ENCODE measurements around the gene DOHH. TPM values are rescaled to one million over a fixed set of nuclear protein-coding genes. Genes with fewer than 3 reads are reported as not detected.

DOHH gene
- total RNA-seq, 2 experiments from 2014 or later = 13.3 to 17.0 TPM

DNA sequence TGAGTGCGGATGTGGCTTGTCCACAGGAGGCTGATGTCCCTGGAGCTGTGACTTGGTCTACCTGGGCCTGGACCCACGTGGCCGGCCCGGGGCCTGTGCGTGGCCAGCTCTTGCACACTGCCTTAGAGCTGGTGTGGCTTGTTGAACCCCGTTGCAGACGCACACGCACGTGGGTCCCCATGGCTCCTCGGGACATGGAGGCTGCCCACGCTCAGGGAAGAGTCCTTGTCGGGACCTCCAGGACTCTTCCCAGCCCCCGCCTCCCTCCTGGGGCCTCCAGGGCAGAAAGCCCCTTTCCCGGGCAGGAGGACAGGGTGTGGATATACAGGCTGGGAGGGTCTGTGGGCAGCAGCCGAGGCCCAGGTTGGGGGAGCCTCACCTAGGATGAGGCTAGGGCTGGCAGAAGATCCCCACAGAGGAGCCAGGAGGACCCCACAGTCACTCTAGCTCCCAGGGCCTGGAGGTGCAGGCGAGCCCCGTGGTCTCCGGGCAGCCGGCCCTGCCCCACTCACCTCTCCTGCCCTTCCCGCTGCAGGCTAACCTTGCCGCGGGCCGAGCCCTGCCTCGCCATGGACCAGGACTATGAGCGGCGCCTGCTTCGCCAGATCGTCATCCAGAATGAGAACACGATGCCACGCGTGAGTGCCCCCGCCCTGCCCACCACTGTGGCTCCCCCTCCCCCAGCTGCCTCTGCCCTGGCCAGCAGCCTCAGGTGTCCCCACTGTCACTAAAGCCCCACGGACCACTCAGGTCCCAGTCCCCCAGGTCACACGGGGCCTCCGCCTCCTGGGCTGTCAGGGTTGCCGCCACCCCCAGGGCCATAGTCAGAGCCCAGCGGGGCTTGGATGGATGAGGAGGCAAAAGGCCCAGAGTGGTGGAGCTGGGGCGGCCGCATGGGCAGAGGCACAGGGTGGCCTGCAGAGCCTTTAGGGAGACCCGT is 22.2 kb upstream of the DOHH start:
- no peaks in the 10 kb centered on the region for H3K9me3 Mint-ChIP-seq (ENCODE audit: low read depth)
- peaks cover 6% of the 10 kb centered on the region for H3K4me1 Mint-ChIP-seq
- DNase-seq (no peak), ATAC-seq (no peak)
- no peaks in the 10 kb centered on the region for H3K27me3 Mint-ChIP-seq
- CTCF ChIA-PET = no interaction called here
- no peak overlapping the region for H3K4me3 Mint-ChIP-seq
- no peak overlapping the region for H3K27ac Mint-ChIP-seq
- peaks cover 15% of the 10 kb centered on the region for H3K36me3 Mint-ChIP-seq

DNA sequence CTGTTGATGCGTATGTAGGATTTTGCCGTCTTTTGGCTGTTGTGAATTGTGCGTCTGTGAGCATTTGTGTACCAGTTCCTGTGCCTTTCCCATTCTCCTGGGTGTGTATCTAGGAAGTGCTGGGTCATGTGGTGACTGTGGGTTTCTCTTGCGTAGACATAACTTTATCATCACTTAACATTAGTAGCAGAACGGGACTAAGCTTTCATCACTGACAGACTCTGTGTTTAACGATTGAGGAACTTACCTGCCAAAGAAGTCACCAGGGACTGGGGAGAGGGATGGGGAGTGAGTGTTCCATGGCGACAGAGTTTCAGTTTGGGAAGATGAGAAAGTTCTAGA is 20.6 kb upstream of the DOHH start:
- H3K36me3 Mint-ChIP-seq = peaks cover 10% of the 10 kb centered on the region
- no peaks in the 10 kb centered on the region for H3K27me3 Mint-ChIP-seq
- DNase-seq (no peak), ATAC-seq (no peak)
- no peak overlapping the region for H3K27ac Mint-ChIP-seq
- no peaks in the 10 kb centered on the region for H3K9me3 Mint-ChIP-seq (ENCODE audit: low read depth)
- CTCF ChIA-PET = no interaction called here
- peaks cover 12% of the 10 kb centered on the region for H3K4me1 Mint-ChIP-seq
- H3K4me3 Mint-ChIP-seq = no peak overlapping the region

GRCh38 chr19:3520166-3521103 is 20.0 kb upstream of the DOHH start:
- no peak overlapping the region for H3K27ac Mint-ChIP-seq
- no peaks in the 10 kb centered on the region for H3K9me3 Mint-ChIP-seq (ENCODE audit: low read depth)
- no peak for DNase-seq
- no peak overlapping the region for H3K4me3 Mint-ChIP-seq
- ATAC-seq = no peak
- peaks cover 14% of the 10 kb centered on the region for H3K4me1 Mint-ChIP-seq
- no peaks in the 10 kb centered on the region for H3K27me3 Mint-ChIP-seq
- CTCF ChIA-PET = no interaction called here
- peaks cover 10% of the 10 kb centered on the region for H3K36me3 Mint-ChIP-seq

- Mint-ChIP-seq H3K9me3 (ENCODE audit: low read depth) (no peaks in the 10 kb centered on the region), H3K36me3 (peaks cover 8% of the 10 kb centered on the region), H3K27me3 (no peaks in the 10 kb centered on the region), H3K4me3 (no peak overlapping the region), H3K4me1 (peaks cover 14% of the 10 kb centered on the region), H3K27ac (no peak overlapping the region)
- DNase-seq (no peak), ATAC-seq (no peak)
- CTCF ChIA-PET = interaction anchor here (0.6 to 1.6 kb wide), 2 partner anchors 34 to 49 kb away, joined by 3 to 5 read pairs; no protein-coding TSS in a partner anchor
These were observed 18.7 kb upstream of the DOHH start for GRCh38 chr19:3519126-3519525.

- DNase-seq (no peak), ATAC-seq (no peak)
- no peaks in the 10 kb centered on the region for H3K9me3 Mint-ChIP-seq (ENCODE audit: low read depth)
- H3K27me3 Mint-ChIP-seq = no peaks in the 10 kb centered on the region
- H3K4me1 Mint-ChIP-seq = peaks cover 14% of the 10 kb centered on the region
- CTCF ChIA-PET = interaction anchor here (1.6 kb wide), 1 partner anchor 33 kb away, joined by 5 read pairs; no protein-coding TSS in a partner anchor
- peaks cover 8% of the 10 kb centered on the region for H3K36me3 Mint-ChIP-seq
- no peak overlapping the region for H3K4me3 Mint-ChIP-seq
- no peak overlapping the region for H3K27ac Mint-ChIP-seq
These were observed 18.2 kb upstream of the DOHH start for GRCh38 chr19:3518659-3519058.

GRCh38 chr19:3518255-3518654 is 17.8 kb upstream of the DOHH start:
- H3K4me3 Mint-ChIP-seq = no peak overlapping the region
- no peak for ATAC-seq
- CTCF ChIA-PET = interaction anchor here (1.6 kb wide), 1 partner anchor 33 kb away, joined by 5 read pairs; no protein-coding TSS in a partner anchor

GRCh38 chr19:3517638-3518037 is 17.2 kb upstream of the DOHH start:
- no peaks in the 10 kb centered on the region for H3K27me3 Mint-ChIP-seq
- H3K4me3 Mint-ChIP-seq = no peak overlapping the region
- H3K4me1 Mint-ChIP-seq = peaks cover 14% of the 10 kb centered on the region

More at GRCh38 chr19:3518255-3518654, 17.8 kb upstream of the DOHH start:
- H3K9me3 Mint-ChIP-seq (ENCODE audit: low read depth) = no peaks in the 10 kb centered on the region
- no peak for DNase-seq
- H3K27me3 Mint-ChIP-seq = no peaks in the 10 kb centered on the region
- H3K36me3 Mint-ChIP-seq = peaks cover 8% of the 10 kb centered on the region
- no peak overlapping the region for H3K27ac Mint-ChIP-seq
- H3K4me1 Mint-ChIP-seq = peaks cover 14% of the 10 kb centered on the region

GRCh38 chr19:3516675-3517207 is 16.3 kb upstream of the DOHH start:
- H3K27ac Mint-ChIP-seq = no peak overlapping the region
- CTCF ChIA-PET = interaction anchor here (0.8 to 0.9 kb wide), 2 partner anchors 28 to 69 kb away, joined by 4 read pairs; no protein-coding TSS in a partner anchor
- DNase-seq (no peak), ATAC-seq (no peak)
- H3K4me3 Mint-ChIP-seq = no peak overlapping the region
- H3K4me1 Mint-ChIP-seq = peaks cover 14% of the 10 kb centered on the region
- H3K27me3 Mint-ChIP-seq = no peaks in the 10 kb centered on the region
- peaks cover 7% of the 10 kb centered on the region for H3K36me3 Mint-ChIP-seq
- H3K9me3 Mint-ChIP-seq (ENCODE audit: low read depth) = no peaks in the 10 kb centered on the region

More at GRCh38 chr19:3517638-3518037, 17.2 kb upstream of the DOHH start:
- DNase-seq (no peak), ATAC-seq (no peak)
- Mint-ChIP-seq H3K27ac (no peak overlapping the region), H3K9me3 (ENCODE audit: low read depth) (no peaks in the 10 kb centered on the region), H3K36me3 (peaks cover 8% of the 10 kb centered on the region)
- CTCF ChIA-PET = interaction anchor here (0.8 to 1.6 kb wide), 2 partner anchors 32 to 68 kb away, joined by 4 to 5 read pairs; no protein-coding TSS in a partner anchor

GRCh38 chr19:3515891-3516422 is 15.5 kb upstream of the DOHH start:
- peaks cover 5% of the 10 kb centered on the region for H3K36me3 Mint-ChIP-seq
- no peak for ATAC-seq
- CTCF ChIA-PET = interaction anchor here (0.9 kb wide), 1 partner anchor 29 kb away, joined by 4 read pairs; no protein-coding TSS in a partner anchor
- no peak for DNase-seq
- H3K27ac Mint-ChIP-seq = no peak overlapping the region
- no peaks in the 10 kb centered on the region for H3K9me3 Mint-ChIP-seq (ENCODE audit: low read depth)
- H3K4me1 Mint-ChIP-seq = peaks cover 12% of the 10 kb centered on the region
- no peaks in the 10 kb centered on the region for H3K27me3 Mint-ChIP-seq
- no peak overlapping the region for H3K4me3 Mint-ChIP-seq

DNA sequence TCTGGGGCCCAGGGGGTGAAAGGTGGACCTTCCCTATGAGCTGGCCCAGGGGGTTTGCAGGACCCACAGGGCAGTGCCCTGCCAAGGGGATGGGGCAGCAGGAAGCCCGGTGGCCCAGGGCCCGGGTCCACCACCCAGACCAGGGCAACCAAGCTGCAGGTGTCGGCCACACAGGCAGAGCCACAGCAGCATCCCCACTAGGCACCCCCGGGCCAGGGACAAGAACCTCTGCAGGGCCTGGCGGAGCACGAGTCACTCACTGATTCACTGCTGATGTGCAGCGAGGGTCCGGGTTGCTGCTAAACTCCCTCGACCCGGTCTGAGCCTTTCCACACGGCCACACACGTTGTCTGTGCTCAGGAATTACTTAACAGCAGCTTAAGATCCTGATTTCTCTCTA is 14.5 kb upstream of the DOHH start:
- CTCF ChIA-PET = no interaction called here
- Mint-ChIP-seq H3K4me1 (peaks cover 11% of the 10 kb centered on the region), H3K27me3 (no peaks in the 10 kb centered on the region), H3K4me3 (no peak overlapping the region), H3K9me3 (ENCODE audit: low read depth) (no peaks in the 10 kb centered on the region), H3K36me3 (peaks cover 3% of the 10 kb centered on the region), H3K27ac (no peak overlapping the region)
- DNase-seq (no peak), ATAC-seq (no peak)

DNA sequence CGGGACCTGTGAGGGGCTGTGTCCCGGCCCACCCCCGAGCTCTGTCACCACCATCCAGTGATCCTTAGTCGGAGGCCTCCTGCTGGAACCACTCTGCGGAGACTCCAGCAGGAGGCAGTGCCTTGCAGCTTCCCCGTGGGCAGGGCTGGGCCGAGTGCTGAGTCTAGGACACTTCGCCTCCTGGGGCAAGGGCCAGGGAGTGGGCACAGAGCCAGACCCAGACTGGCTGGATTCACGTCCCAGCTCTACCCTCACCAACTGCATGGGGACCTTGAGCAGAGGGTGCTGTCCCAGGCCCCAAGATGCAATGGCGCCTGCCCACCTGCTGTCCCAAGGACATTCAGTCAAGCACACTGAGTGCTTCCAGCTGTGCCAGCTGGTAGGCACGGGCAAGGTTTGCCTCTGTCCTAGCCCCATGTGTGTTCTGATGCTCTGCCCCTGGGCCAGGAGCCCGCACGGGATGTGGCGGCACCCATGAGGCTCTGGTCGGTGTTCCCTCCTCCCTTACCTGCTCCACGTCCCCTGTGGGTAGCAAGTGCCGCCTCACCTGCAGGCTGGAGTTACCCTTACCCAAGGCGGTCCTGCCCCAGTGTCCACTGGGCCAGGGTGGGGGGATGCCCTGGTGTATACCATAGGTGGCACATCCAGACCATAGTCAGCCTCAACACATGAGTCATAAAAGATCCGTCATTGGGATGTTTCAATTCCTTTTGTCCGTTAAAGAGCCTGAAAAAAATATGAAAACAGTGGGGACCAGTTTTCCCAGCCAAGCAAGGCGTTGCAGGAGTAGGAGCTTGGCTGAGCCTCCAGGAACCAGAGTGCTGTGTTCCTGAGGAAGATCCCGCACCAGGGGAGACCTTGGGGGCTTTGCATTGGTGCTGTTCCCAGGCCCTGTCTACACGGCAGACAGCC is 13.0 kb upstream of the DOHH start:
- H3K4me1 Mint-ChIP-seq = peaks cover 24% of the 10 kb centered on the region
- DNase-seq (no peak), ATAC-seq (no peak)
- CTCF ChIA-PET = no interaction called here
- no peak overlapping the region for H3K27ac Mint-ChIP-seq
- H3K27me3 Mint-ChIP-seq = no peaks in the 10 kb centered on the region
- H3K9me3 Mint-ChIP-seq (ENCODE audit: low read depth) = no peaks in the 10 kb centered on the region
- H3K36me3 Mint-ChIP-seq = peaks cover 10% of the 10 kb centered on the region
- no peak overlapping the region for H3K4me3 Mint-ChIP-seq

- H3K4me1 Mint-ChIP-seq = peaks cover 27% of the 10 kb centered on the region
- no peak for DNase-seq
- no peak overlapping the region for H3K4me3 Mint-ChIP-seq
- no peaks in the 10 kb centered on the region for H3K27me3 Mint-ChIP-seq
- CTCF ChIA-PET = no interaction called here
- H3K9me3 Mint-ChIP-seq (ENCODE audit: low read depth) = no peaks in the 10 kb centered on the region
- ATAC-seq = no peak
- no peak overlapping the region for H3K27ac Mint-ChIP-seq
- peaks cover 11% of the 10 kb centered on the region for H3K36me3 Mint-ChIP-seq
These were observed 12.2 kb upstream of the DOHH start for GRCh38 chr19:3512562-3513228.

Data from activated CD8-positive, alpha-beta memory T cell treated with anti-CD3 and anti-CD28 coated beads, Interleukin-2, amount 10 ng/mL, durations not matched to agents 7 days and 5 days (primary cell).